ENCODE data around the gene CREBRF.

DNA sequence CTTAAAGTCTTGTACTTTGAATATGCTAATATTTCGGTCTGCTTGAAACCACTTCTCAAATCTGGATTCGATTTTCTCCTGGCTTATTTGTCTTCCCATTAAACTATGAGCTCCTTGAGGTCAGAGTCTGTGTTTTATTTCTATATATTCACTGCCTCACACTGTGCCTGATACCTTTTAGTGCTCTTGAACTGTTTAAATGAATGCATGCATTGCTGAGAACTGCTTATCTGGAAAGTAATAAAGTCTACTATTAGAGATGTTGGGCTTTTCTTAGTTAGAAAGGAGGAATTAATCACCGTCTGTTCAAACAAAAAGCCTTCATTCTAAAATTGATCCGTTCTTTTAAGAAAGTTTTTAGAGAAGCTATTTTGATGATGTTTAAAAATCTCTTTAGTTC lies 6.0 kb downstream of the CREBRF start:
- TF ChIP-seq CTCF (conservative IDR thresholded peaks at IDR 0.05; ENCODE audit: low read depth in 2 of 2) (no peak), REST (IDR thresholded peaks at IDR 0.05; ENCODE audit: unreplicated experiment) (no peak), EZH2 (IDR thresholded peaks at IDR 0.05; ENCODE audit: low read depth, unreplicated experiment) (no peak), POLR2AphosphoS5 (IDR thresholded peaks at IDR 0.05; ENCODE audit: low read depth) (no peak), ZNF331 (CRISPR knock-in tag; IDR thresholded peaks at IDR 0.05; ENCODE audit: low read depth) (no peak)
